Mononuclear cell (primary cell): Measurements from ENCODE around the gene CCND2. TPM values are rescaled to one million over a fixed set of nuclear protein-coding genes. Genes with fewer than 3 reads are reported as not detected.

Experiments used
- H3K27me3 ChIP-seq: 2 replicates; pipeline ENCODE4 v1.6.0; 2011; ENCODE audit warnings: low read length, control low read depth; ENCODE audit not compliant: insufficient read depth
- H3K4me1 ChIP-seq: 2 replicates; pipeline ENCODE4 v1.5.1; 2011; ENCODE audit warnings: mild to moderate bottlenecking, low read length, control low read depth; ENCODE audit not compliant: insufficient read depth
- H3K4me3 ChIP-seq: 2 replicates; pipeline ENCODE4 v1.5.1; 2011; ENCODE audit warnings: mild to moderate bottlenecking, low read length, moderate library complexity
- H3K9me3 ChIP-seq: 2 replicates; pipeline ENCODE4 v1.5.1; 2011; ENCODE audit warnings: low read depth, mild to moderate bottlenecking, control low read depth, low read length
- total RNA-seq: library from RNA; depleted of rRNA; stranded (reverse); fragments of >200 nt; gene quantifications from one replicate; pipeline ENCODE4 v1.2.3, GENCODE V29; 2012

The CCND2 gene
- total RNA-seq, 1 donor = 60.7 TPM

DNA sequence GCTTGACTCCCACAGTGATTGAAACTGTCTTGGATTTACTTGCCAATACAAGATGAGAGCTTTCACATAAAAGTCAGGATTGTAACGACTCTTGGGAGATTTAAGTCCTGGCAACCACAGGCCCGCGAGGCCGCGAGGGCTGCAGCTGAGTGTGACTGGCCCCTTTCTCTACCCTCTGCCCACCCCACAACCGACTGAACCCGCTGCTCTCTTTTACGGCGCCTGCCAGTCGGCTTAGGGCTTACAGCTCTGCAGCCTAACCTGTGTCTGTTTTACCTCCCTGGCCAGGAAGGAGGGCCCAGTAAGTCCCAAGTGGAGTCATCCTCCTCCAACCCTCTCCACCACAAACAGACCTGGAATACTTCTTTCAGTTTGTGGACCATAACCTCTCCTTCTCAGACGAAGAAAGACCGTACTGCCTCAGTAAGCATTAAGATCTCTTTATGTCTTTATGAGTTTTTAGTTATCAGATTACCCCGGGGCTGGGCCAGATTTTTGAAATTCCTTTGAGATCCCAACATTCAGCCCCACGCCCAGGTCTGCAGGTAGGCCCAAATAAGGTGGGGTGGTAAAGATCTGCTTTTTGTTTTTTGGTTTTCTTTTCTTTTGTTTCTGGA lies 34.9 kb downstream of the CCND2 start:
- Histone ChIP-seq H3K9me3 (no peaks in the 10 kb centered on the region), H3K4me3 (no peak overlapping the region), H3K4me1 (no peaks in the 10 kb centered on the region), H3K27me3 (no peaks in the 10 kb centered on the region)

DNA sequence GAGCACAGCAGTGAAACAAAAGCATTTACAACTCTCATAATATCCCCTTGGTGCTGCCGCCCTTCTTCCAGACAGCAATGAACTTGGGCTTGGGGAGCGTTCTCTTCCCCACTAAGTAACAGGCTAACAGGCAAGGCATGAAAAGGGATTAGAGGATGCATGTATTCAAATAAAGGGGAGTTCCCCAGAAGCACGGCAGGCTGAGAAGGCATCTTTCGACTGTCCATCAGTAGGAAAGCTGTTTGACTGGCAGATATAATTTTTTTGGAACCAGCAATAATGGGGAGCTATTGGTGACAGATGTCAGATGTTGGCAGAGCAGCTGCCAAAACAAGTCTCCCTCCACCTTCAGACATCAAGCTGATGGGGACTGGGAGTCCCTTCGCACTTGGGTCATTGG lies 38.2 kb downstream of the CCND2 start:
- H3K4me1 ChIP-seq = no peaks in the 10 kb centered on the region
- no peaks in the 10 kb centered on the region for H3K27me3 ChIP-seq
- no peak overlapping the region for H3K4me3 ChIP-seq
- H3K9me3 ChIP-seq = no peaks in the 10 kb centered on the region

DNA sequence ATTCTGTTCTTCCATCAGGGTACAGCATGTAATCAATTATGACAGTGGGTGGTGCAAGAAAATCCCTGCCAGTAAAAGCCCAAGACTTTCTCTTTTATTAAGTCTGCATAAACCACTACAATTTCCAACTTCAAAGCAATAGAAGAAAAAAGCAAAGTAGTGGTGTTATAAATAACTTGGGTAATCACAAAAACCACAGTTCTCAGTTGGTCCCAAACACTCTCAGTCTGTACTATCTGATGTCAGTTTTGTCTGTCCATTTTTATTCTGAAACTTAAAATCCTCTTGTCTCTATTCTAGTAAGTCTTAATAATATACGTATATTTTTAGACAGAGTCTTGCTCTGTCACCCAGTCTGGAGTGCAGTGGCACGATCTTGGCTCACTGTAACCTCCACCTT lies 38.7 kb downstream of the CCND2 start:
- H3K27me3 ChIP-seq = no peaks in the 10 kb centered on the region
- H3K4me1 ChIP-seq = no peaks in the 10 kb centered on the region
- H3K4me3 ChIP-seq = no peak overlapping the region
- no peaks in the 10 kb centered on the region for H3K9me3 ChIP-seq

DNA sequence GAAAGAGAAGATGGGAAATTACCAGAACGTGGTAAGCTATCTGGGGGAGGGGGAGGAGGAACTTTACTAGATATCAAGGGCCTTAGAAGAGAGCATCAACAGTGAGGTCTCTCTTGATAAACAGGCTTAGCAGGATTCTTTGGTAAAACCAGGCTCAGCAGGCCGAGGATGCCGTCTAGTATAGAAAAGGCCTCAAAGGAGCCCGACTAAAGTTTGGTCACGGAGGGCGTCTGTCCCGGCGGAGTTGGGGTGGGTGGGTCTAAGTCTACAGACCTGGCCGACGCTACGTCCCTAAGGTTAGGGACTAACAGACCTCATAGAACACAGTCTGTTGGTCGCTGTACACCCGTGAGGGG lies 46.9 kb downstream of the CCND2 start:
- Histone ChIP-seq H3K27me3 (no peaks in the 10 kb centered on the region), H3K4me1 (peaks cover 35% of the 10 kb centered on the region), H3K9me3 (no peaks in the 10 kb centered on the region), H3K4me3 (peak overlapping the region; percentile 95)

DNA sequence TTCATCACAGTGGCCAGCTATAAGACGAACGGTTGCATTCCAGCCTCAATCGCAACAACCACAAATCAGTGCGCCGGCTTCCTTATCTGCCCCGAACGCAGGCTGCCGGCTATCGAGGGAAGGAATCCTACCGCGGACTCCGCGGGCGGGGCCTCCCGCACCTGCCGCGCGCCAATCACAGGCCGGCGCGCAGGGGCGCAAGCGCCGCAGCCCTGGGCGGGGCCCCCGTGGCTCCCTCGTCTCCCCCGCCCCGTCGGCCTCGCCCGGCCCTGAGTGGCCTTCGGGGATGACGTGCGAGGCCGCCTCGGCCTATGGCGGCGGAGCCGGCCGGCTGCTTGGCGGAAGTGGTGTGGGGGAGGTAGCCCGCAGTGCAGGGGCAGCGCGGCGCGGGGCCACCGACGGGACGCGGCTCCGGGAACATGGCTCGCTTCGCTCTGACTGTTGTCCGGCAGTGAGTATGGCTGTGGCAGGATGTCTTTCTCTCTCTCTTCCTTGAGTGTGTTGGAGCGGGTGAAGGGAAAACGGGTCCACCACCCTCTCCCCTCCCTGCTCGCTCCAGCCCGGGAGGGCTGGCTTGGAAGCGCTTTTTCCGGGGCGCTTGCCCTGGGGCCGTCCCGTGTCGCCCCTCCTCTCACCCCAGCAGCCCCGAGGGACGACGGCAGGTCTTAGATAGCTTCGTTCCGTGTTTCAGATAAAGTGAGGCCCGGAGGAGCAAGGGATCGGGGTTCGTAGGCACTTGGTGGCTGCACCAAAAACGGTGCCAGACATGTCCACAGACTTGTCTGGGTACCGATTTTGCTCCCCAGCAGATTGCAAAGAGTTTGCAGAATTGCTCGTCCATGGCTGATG lies 47.5 kb downstream of the CCND2 start, which contains the start of gene TIGAR:
Gene TIGAR (plus strand): TSS at position 361 of the 849 bp plus-strand sequence. CDS start 59 bp downstream, at position 420.
- Histone ChIP-seq H3K4me3 (peak within 1 kb of the TSS; percentile 95), H3K27me3 (no peaks in the 10 kb centered on the region), H3K4me1 (peaks cover 35% of the 10 kb centered on the region), H3K9me3 (no peaks in the 10 kb centered on the region)

DNA sequence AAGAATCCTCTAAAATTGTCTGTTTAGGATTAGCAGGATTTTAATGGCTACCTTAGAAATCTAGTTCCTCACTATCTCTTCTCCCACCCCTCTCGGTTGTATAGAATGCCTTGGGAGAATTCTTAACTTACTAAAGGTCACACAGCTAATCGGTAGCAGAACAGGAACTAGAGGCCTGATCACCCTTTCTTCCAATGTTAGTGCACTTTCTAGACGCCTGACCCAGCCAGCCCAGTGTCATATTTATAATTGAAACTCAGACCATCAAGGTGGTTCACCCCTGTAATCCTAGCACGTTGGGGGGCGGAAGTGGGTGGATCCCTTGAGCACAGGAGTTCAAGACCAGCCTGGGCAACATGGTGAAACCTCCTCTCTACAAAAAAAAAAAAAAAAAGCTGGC lies 49.2 kb downstream of the CCND2 start:
- Histone ChIP-seq H3K27me3 (no peaks in the 10 kb centered on the region), H3K4me3 (no peak overlapping the region), H3K9me3 (no peaks in the 10 kb centered on the region), H3K4me1 (peaks cover 35% of the 10 kb centered on the region)

Other genes starting within 250 kb of the CCND2 start
- 9.8 TPM for gene TIGAR, start 47.5 kb downstream of the CCND2 start, total RNA-seq
- gene FGF23, start 106.0 kb downstream of the CCND2 start, total RNA-seq = not detected
- gene FGF6, start 172.1 kb downstream of the CCND2 start, total RNA-seq = not detected